Fibroblast of lung (primary cell): Measurements from ENCODE around the gene FYN. TPM values are rescaled to one million over a fixed set of nuclear protein-coding genes. Genes with fewer than 3 reads are reported as not detected.

Experiments
- DNase-seq, 2 donors: peaks; one replicate each; pipeline versions ENCODE4 v3.0.0 to v3.0.0-alpha.2; 2010; ENCODE audit warnings: low read depth in 2 of 2
- H2AFZ ChIP-seq: 2 replicates; pipeline ENCODE4 v1.5.1; 2012; ENCODE audit warnings: low read length, control low read depth, inconsistent platforms
- H3K27ac ChIP-seq: 2 replicates; pipeline ENCODE4 v1.5.1; 2011; ENCODE audit warnings: low read length, control low read depth; ENCODE audit not compliant: insufficient read depth
- H3K27me3 ChIP-seq: 2 replicates; pipeline ENCODE4 v1.5.1; 2011; ENCODE audit warnings: mild to moderate bottlenecking, low read length; ENCODE audit not compliant: control insufficient read depth, insufficient read depth
- H3K36me3 ChIP-seq: 2 replicates; pipeline ENCODE4 v1.5.1; 2011; ENCODE audit warnings: low read length; ENCODE audit not compliant: control insufficient read depth, insufficient read depth
- H3K4me1 ChIP-seq: 2 replicates; pipeline ENCODE4 v1.5.1; 2011; ENCODE audit warnings: low read length; ENCODE audit not compliant: control insufficient read depth, insufficient read depth; ENCODE audit errors: extremely low read depth
- H3K4me2 ChIP-seq: 2 replicates; pipeline ENCODE4 v1.5.1; 2011; ENCODE audit warnings: low read length, control low read depth; ENCODE audit not compliant: insufficient read depth; ENCODE audit errors: extremely low read depth
- H3K4me3 ChIP-seq, 4 experiments: fragments of 200-600 bp in 1 of 4; sonication (generic) in 1 of 4; replicated peaks in 1 of 4; 2 replicates each; pipeline ENCODE4 v1.5.1; 2011 to 2016; ENCODE audit warnings: low read length in 4 of 4, low read depth in 3 of 4, mild to moderate bottlenecking in 3 of 4, control low read depth in 2 of 4, inconsistent platforms in 1 of 4, mixed read lengths in 1 of 4; ENCODE audit not compliant: insufficient read depth in 1 of 4; ENCODE audit errors: control extremely low read depth in 1 of 4
- H3K79me2 ChIP-seq: 2 replicates; pipeline ENCODE4 v1.5.1; 2012; ENCODE audit warnings: mild to moderate bottlenecking, low read length, inconsistent platforms; ENCODE audit not compliant: control insufficient read depth, insufficient read depth
- H3K9ac ChIP-seq: 2 replicates; pipeline ENCODE4 v1.5.1; 2011; ENCODE audit warnings: mild to moderate bottlenecking, low read length, control low read depth; ENCODE audit not compliant: insufficient read depth
- H3K9me3 ChIP-seq: 2 replicates; pipeline ENCODE4 v1.5.1; 2012; ENCODE audit warnings: low read depth, low read length; ENCODE audit not compliant: control insufficient read depth, insufficient read depth
- H4K20me1 ChIP-seq: 2 replicates; pipeline ENCODE4 v1.5.1; 2011; ENCODE audit warnings: low read length; ENCODE audit not compliant: control insufficient read depth, insufficient read depth; ENCODE audit errors: extremely low read depth
- EZH2 ChIP-seq: IDR thresholded peaks from 2 replicates; pipeline ENCODE4 v1.5.1; 2012; ENCODE audit warnings: low read length, control low read depth, mild to moderate bottlenecking; ENCODE audit errors: missing control alignments
- polyA plus RNA-seq, 2 donors: library from polyadenylated mRNA; depleted of rRNA in 1 of 2; stranded (reverse) in 1 of 2; unstranded in 1 of 2; fragments of >200 nt; gene quantifications; 2 replicates each; pipeline ENCODE4 v1.2.1, GENCODE V29; 2011 to 2012; ENCODE audit warnings: missing spikeins in 1 of 2
- total RNA-seq: library from RNA; depleted of rRNA; stranded (reverse); fragments of >200 nt; gene quantifications from 2 replicates; pipeline ENCODE4 v1.2.1, GENCODE V29; 2014
- TF ChIP-seq, protein P1 (sequence below), 2 donors: IDR thresholded peaks in 1 of 2; conservative IDR thresholded peaks in 1 of 2; 1 replicate in 1 of 2; 2 replicates in 1 of 2; pipeline ENCODE4 v1.5.1; 2011 to 2012; ENCODE audit warnings: low read length in 2 of 2, control low read depth in 1 of 2, inconsistent platforms in 1 of 2, low read depth in 1 of 2, mild to moderate bottlenecking in 1 of 2

FYN gene
- total and polyA plus RNA-seq, 2 donors (not counting 1 experiment from before 2014, with no cell fraction given), result 64.7 TPM

DNA sequence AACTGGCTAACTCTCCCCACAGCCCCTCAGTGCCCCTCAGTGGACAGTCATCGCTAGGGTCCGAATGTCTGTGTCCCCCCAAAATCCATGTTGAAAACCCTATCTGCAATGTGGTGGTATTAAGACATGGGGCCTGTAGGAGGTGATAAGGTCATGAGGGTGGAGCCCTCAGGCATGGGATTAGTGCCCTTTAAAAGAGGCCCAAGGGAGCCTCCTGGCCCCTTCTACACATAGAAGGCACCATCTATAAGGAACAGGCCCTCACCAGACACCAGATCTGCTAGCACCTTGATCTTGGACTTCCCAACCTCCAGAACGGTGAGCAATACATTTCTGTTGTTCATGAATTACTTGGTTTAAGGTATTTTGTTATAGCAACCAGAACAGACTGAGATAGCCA lies 260.9 kb downstream of the FYN start:
- Histone ChIP-seq H3K36me3 (no peaks in the 10 kb centered on the region), H4K20me1 (no peaks in the 10 kb centered on the region), H3K27ac (no peak overlapping the region), H3K4me1 (no peaks in the 10 kb centered on the region), H3K27me3 (no peaks in the 10 kb centered on the region), H2AFZ (no peak overlapping the region), H3K4me3 (no peak overlapping the region), H3K9ac (no peak overlapping the region), H3K4me2 (no peak overlapping the region), H3K9me3 (no peaks in the 10 kb centered on the region), H3K79me2 (no peaks in the 10 kb centered on the region)
- TF ChIP-seq, protein P1, sequence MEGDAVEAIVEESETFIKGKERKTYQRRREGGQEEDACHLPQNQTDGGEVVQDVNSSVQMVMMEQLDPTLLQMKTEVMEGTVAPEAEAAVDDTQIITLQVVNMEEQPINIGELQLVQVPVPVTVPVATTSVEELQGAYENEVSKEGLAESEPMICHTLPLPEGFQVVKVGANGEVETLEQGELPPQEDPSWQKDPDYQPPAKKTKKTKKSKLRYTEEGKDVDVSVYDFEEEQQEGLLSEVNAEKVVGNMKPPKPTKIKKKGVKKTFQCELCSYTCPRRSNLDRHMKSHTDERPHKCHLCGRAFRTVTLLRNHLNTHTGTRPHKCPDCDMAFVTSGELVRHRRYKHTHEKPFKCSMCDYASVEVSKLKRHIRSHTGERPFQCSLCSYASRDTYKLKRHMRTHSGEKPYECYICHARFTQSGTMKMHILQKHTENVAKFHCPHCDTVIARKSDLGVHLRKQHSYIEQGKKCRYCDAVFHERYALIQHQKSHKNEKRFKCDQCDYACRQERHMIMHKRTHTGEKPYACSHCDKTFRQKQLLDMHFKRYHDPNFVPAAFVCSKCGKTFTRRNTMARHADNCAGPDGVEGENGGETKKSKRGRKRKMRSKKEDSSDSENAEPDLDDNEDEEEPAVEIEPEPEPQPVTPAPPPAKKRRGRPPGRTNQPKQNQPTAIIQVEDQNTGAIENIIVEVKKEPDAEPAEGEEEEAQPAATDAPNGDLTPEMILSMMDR (conservative IDR thresholded peaks at IDR 0.05 in 1 of 2, IDR thresholded peaks at IDR 0.05 in 1 of 2; ENCODE audit: low read depth in 1 of 2, low read length in 2 of 2), result no peak
- TF ChIP-seq EZH2, result no peak
- DNase-seq, result no peak

DNA sequence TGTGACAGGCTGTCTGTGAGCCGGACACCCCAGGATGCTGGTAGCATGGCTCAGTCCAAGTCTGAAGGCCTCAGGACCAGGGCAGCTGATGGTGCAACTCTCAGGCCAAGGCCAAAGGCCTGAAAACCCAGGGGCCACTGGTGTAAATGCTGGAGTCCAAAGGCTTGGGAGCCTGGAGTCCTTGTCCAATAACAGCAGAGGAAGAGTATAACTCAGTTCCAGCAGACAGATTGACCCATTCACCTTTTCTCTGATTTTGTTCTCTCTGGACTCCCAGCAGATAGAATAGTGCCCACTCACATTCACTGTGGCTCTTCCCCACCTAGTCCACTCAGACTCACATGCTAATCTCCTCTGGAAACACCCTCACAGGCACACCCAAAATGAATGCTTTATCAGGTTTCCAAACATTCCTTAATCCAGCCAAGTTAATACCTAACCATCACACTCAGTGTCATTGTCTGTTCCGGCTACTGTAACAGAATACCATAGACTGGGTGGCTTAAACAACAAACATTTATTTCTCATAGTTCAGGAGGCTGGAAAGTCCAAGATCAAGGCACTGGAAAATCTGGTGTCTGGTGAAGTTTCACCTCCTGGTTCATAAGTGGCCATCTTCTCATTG lies 262.6 kb downstream of the FYN start:
- no peak overlapping the region for H3K9ac ChIP-seq
- TF ChIP-seq, protein P1 (conservative IDR thresholded peaks at IDR 0.05 in 1 of 2, IDR thresholded peaks at IDR 0.05 in 1 of 2; ENCODE audit: low read depth in 1 of 2, low read length in 2 of 2), result no peak
- TF ChIP-seq EZH2, result no peak
- H3K4me1 ChIP-seq, result peaks cover 5% of the 10 kb centered on the region
- DNase-seq, result no peak
- no peaks in the 10 kb centered on the region for H3K9me3 ChIP-seq
- H4K20me1 ChIP-seq, result no peaks in the 10 kb centered on the region
- H3K27me3 ChIP-seq, result no peaks in the 10 kb centered on the region
- H3K27ac ChIP-seq, result no peak overlapping the region
- no peak overlapping the region for H3K4me2 ChIP-seq
- no peaks in the 10 kb centered on the region for H3K79me2 ChIP-seq
- no peak overlapping the region for H3K4me3 ChIP-seq
- H3K36me3 ChIP-seq, result no peaks in the 10 kb centered on the region
- no peak overlapping the region for H2AFZ ChIP-seq

Other genes starting within 250 kb of the FYN start
- gene CCN6, start 180.7 kb upstream of the FYN start, total RNA-seq, result not detected in 2 replicates
- 0.08 and 0.49 TPM in 2 replicates for gene CCN6, start 180.7 kb upstream of the FYN start, polyA plus RNA-seq
- 37.5 and 48.6 TPM in 2 replicates for gene TUBE1, start 214.0 kb upstream of the FYN start, total RNA-seq
- 9.1 and 10.8 TPM in 2 replicates for gene TUBE1, start 214.0 kb upstream of the FYN start, polyA plus RNA-seq
- gene FAM229B, start 214.1 kb upstream of the FYN start, total RNA-seq, result 10.0 and 20.3 TPM in 2 replicates
- gene FAM229B, start 214.1 kb upstream of the FYN start, polyA plus RNA-seq, result 23.8 and 24.6 TPM in 2 replicates